A549 (cell line): ENCODE results near the gene ACSL5. TPM values are rescaled to one million over a fixed set of nuclear protein-coding genes. Genes with fewer than 3 reads are reported as not detected.

Experiments
- ATAC-seq, 2 experiments: fragments of 200-7000 bp in 1 of 2; fragments of >200 bp in 1 of 2; cut with Nextera tagmentation in 1 of 2; cut with Tn5 transposase in 1 of 2; 3 replicates each; pipeline versions ENCODE4 v1.8.0 to v1.9.1; 2018 to 2020; ENCODE audit warnings: mild to moderate bottlenecking in 1 of 2, moderate library complexity in 1 of 2
- CTCF ChIA-PET: fragments of 300-600 bp; sonication (Branson Sonifier 250); formaldehyde crosslinking; extraction: SDS; loops from one replicate; lab custom pipeline; 2021; ENCODE audit warnings: antibody characterized with exemption, inconsistent platforms; lab: Yijun Ruan, JAX
- POLR2A ChIA-PET: fragments of 350-600 bp; formaldehyde crosslinking; extraction: SDS; loops from one replicate; lab custom pipeline; 2021; ENCODE audit warnings: antibody characterized with exemption, inconsistent platforms; lab: Yijun Ruan, JAX
- DNase-seq, 2 experiments: peaks; one replicate each; pipeline versions ENCODE4 v3.0.0 to v3.0.0-alpha.2; 2011 to 2016; ENCODE audit warnings: low read depth in 1 of 2, low spot score in 1 of 2
- FAIRE-seq: peaks from 2 replicates; lab custom pipeline; 2011; peaks lifted over from hg19 to GRCh38; lab: Jason Lieb, UNC
- H3K27ac ChIP-seq, 2 experiments: fragments of >200 bp; sonication (Bioruptor Twin); formaldehyde crosslinking; 3 replicates each; pipeline ENCODE4 v1.5.1; 2016 to 2017
- H3K4me1 ChIP-seq: fragments of >200 bp; sonication (Bioruptor Twin); formaldehyde crosslinking; 3 replicates; pipeline ENCODE4 v1.6.1; 2016
- H3K4me2 ChIP-seq: fragments of >200 bp; sonication (Bioruptor Twin); formaldehyde crosslinking; 3 replicates; pipeline ENCODE4 v1.6.1; 2016
- H3K4me3 ChIP-seq: fragments of >200 bp; sonication (Bioruptor Twin); formaldehyde crosslinking; 3 replicates; pipeline ENCODE4 v1.5.1; 2016
- H3K9me3 ChIP-seq: fragments of >200 bp; sonication (Bioruptor Twin); formaldehyde crosslinking; 3 replicates; pipeline ENCODE4 v1.6.1; 2016
- BHLHE40 ChIP-seq: IDR thresholded peaks from 2 replicates; pipeline ENCODE4 v1.6.1; 2012; ENCODE audit warnings: low read depth, low read length, inconsistent platforms
- CEBPB ChIP-seq, 2 experiments: fragments of >200 bp in 1 of 2; sonication (Bioruptor Twin) in 1 of 2; formaldehyde crosslinking in 1 of 2; IDR thresholded peaks; 2 replicates each; pipeline ENCODE4 v1.6.1; 2012 to 2016
- E2F6 ChIP-seq: IDR thresholded peaks from 2 replicates; pipeline ENCODE4 v1.6.1; 2012; ENCODE audit warnings: low read depth, borderline replicate concordance
- EHF ChIP-seq: fragments of 250-450 bp; sonication (Bioruptor Pico); IDR thresholded peaks from 2 replicates; pipeline ENCODE4 v1.5.0; 2020; ENCODE audit warnings: mild to moderate bottlenecking
- EHMT2 ChIP-seq: fragments of 200-600 bp; sonication (generic); IDR thresholded peaks from 2 replicates; pipeline ENCODE4 v1.6.1; 2016; ENCODE audit warnings: antibody characterized with exemption, low read depth, mild to moderate bottlenecking, moderate library complexity
- ELK1 ChIP-seq: fragments of 150-350 bp; IDR thresholded peaks from 2 replicates; pipeline ENCODE4 v1.6.1; 2014; ENCODE audit warnings: low read depth, mild to moderate bottlenecking, low read length
- FOSL2 ChIP-seq, 2 experiments: fragments of 450-650 bp in 1 of 2; fragments of >200 bp in 1 of 2; sonication (Bioruptor Twin) in 1 of 2; formaldehyde crosslinking; IDR thresholded peaks; 2 replicates each; pipeline versions ENCODE4 v1.5.0 to v1.6.1; 2016 to 2020; ENCODE audit warnings: mild to moderate bottlenecking in 1 of 2, moderate library complexity in 1 of 2
- FOXS1 ChIP-seq: fragments of 250-450 bp; sonication (Bioruptor Pico); IDR thresholded peaks from 2 replicates; pipeline ENCODE4 v1.5.0; 2020; ENCODE audit warnings: mild to moderate bottlenecking, moderate library complexity
- GATA3 ChIP-seq: IDR thresholded peaks from 2 replicates; pipeline ENCODE4 v1.6.1; 2012; ENCODE audit warnings: borderline replicate concordance
- HDAC2 ChIP-seq: fragments of 200-600 bp; sonication (generic); IDR thresholded peaks from 2 replicates; pipeline ENCODE4 v1.6.1; 2016
- HMGXB4 ChIP-seq: fragments of 250-450 bp; sonication (Bioruptor Pico); IDR thresholded peaks from 2 replicates; pipeline ENCODE4 v1.5.0; 2021; ENCODE audit warnings: mild to moderate bottlenecking, moderate library complexity, borderline replicate concordance
- HOXB13 ChIP-seq: fragments of 250-450 bp; sonication (Bioruptor Pico); IDR thresholded peaks from 2 replicates; pipeline ENCODE4 v1.5.0; 2020; ENCODE audit warnings: low read depth, mild to moderate bottlenecking, moderate library complexity
- JUNB ChIP-seq: fragments of >200 bp; sonication (Bioruptor Twin); formaldehyde crosslinking; IDR thresholded peaks from 2 replicates; pipeline ENCODE4 v1.6.1; 2016
- KDM1A ChIP-seq: fragments of 200-600 bp; sonication (generic); IDR thresholded peaks from 2 replicates; pipeline ENCODE4 v1.6.1; 2016; ENCODE audit warnings: low read depth, mild to moderate bottlenecking
- MAFK ChIP-seq: fragments of 450-650 bp; IDR thresholded peaks from 2 replicates; pipeline ENCODE4 v1.6.1; 2014; ENCODE audit not compliant: partially characterized antibody
- MAX ChIP-seq: IDR thresholded peaks from 2 replicates; pipeline ENCODE4 v1.6.1; 2012
- MYC ChIP-seq: IDR thresholded peaks from 2 replicates; pipeline ENCODE4 v1.6.1; 2012; ENCODE audit warnings: mild to moderate bottlenecking, inconsistent platforms, low read length, improper control_type of control experiment, borderline replicate concordance
- NPAS2 ChIP-seq: fragments of 250-450 bp; sonication (Bioruptor Pico); IDR thresholded peaks from 2 replicates; pipeline ENCODE4 v1.8.0; 2022; ENCODE audit warnings: mild to moderate bottlenecking, moderate library complexity, borderline replicate concordance
- POLR2AphosphoS2 ChIP-seq: conservative IDR thresholded peaks from 2 replicates; pipeline ENCODE4 v1.6.1; 2012; ENCODE audit warnings: low read length, improper control_type of control experiment, inconsistent platforms
- RAD21 ChIP-seq, 2 experiments: fragments of >200 bp in 1 of 2; sonication (Bioruptor Twin) in 1 of 2; formaldehyde crosslinking in 1 of 2; IDR thresholded peaks in 1 of 2; conservative IDR thresholded peaks in 1 of 2; 2 replicates in 1 of 2; 3 replicates in 1 of 2; pipeline ENCODE4 v1.6.1; 2012 to 2018; ENCODE audit warnings: inconsistent platforms in 1 of 2
- RARB ChIP-seq: fragments of 250-450 bp; sonication (Bioruptor Pico); IDR thresholded peaks from 2 replicates; pipeline ENCODE4 v1.8.0; 2021; ENCODE audit warnings: mild to moderate bottlenecking, moderate library complexity
- RCOR1 ChIP-seq: fragments of 150-350 bp; IDR thresholded peaks from 2 replicates; pipeline ENCODE4 v1.6.1; 2014; ENCODE audit warnings: antibody characterized with exemption, low read length, low read depth
- RFX5 ChIP-seq: fragments of 450-650 bp; IDR thresholded peaks from 2 replicates; pipeline ENCODE4 v1.7.1; 2014; ENCODE audit warnings: antibody characterized with exemption, mild to moderate bottlenecking, moderate library complexity
- RNF2 ChIP-seq: fragments of 200-600 bp; sonication (generic); IDR thresholded peaks from 2 replicates; pipeline ENCODE4 v1.6.1; 2016; ENCODE audit warnings: low read depth, mild to moderate bottlenecking, antibody characterized with exemption, moderate library complexity, borderline replicate concordance
- SMC3 ChIP-seq: fragments of >200 bp; sonication (Bioruptor Twin); formaldehyde crosslinking; IDR thresholded peaks from 3 replicates; pipeline ENCODE4 v1.6.1; 2018; ENCODE audit warnings: inconsistent platforms
- TFCP2L1 ChIP-seq: fragments of 250-450 bp; sonication (Bioruptor Pico); IDR thresholded peaks from 2 replicates; pipeline ENCODE4 v1.5.0; 2021; ENCODE audit warnings: mild to moderate bottlenecking
- ZC3H11A ChIP-seq: fragments of 450-650 bp; IDR thresholded peaks from 2 replicates; pipeline ENCODE4 v1.6.1; 2014; ENCODE audit warnings: antibody characterized with exemption, mild to moderate bottlenecking
- WGBS: methylation state at CpG from one replicate; pipeline ENCODE4 v1.1.6; 2017; ENCODE audit errors: missing lambda C conversion rate; 5-methylcytosine and 5-hydroxymethylcytosine counted together
- polyA plus RNA-seq, 4 experiments: library from polyadenylated mRNA; depleted of rRNA in 3 of 4; stranded (reverse); fragments of >200 nt; fragmentation: RNase III in 1 of 4; extraction: RNeasy Plus Mini Kit Qiagen cat#74134 plus additional on column Dnase treatment in 1 of 4; gene quantifications; 2 replicates in 3 of 4; 3 replicates in 1 of 4; pipeline ENCODE4 v1.2.3, GENCODE V29; 2011 to 2017

The ACSL5 gene
- polyA plus RNA-seq, 2 of the 4 experiments (the other 2 are of a cell fraction) = 0.15 to 0.25 TPM

GRCh38 chr10:112365451-112365850, 8.5 kb upstream of the ACSL5 start:
- Histone ChIP-seq H3K4me3 (no peak overlapping the region), H3K4me2 (no peak overlapping the region), H3K9me3 (no peaks in the 10 kb centered on the region), H3K27ac (no peak overlapping the region), H3K4me1 (peaks cover 6% of the 10 kb centered on the region; the same call in 1 of the 3 replicates)
- ChIA-PET CTCF (interaction anchor here (0.6 to 2.2 kb wide), 3 partner anchors 9 to 47 kb away, joined by 3 to 4 read pairs (median 3); partner anchors contain the start of gene ACSL5), POLR2A (no interaction called here)
- FAIRE-seq (no peak), DNase-seq (no peak), ATAC-seq (no peak)
- WGBS = 64% methylated on average over 6 of the region's 6 CpGs
- no peak for TF ChIP-seq JUNB
- TF ChIP-seq HMGXB4 (CRISPR knock-in tag) = no peak
- no peak for TF ChIP-seq EHF (CRISPR knock-in tag)
- TF ChIP-seq RAD21 (conservative IDR thresholded peaks at IDR 0.05 in 1 of 2, IDR thresholded peaks at IDR 0.05 in 1 of 2) = no peak
- TF ChIP-seq HDAC2 = no peak
- TF ChIP-seq POLR2AphosphoS2 = no peak
- no peak for TF ChIP-seq ELK1
- no peak for TF ChIP-seq MYC
- no peak for TF ChIP-seq NPAS2
- no peak for TF ChIP-seq CEBPB (IDR thresholded peaks at IDR 0.05)
- TF ChIP-seq FOXS1 (CRISPR knock-in tag) = no peak
- TF ChIP-seq SMC3 = no peak
- TF ChIP-seq RCOR1 = no peak

- Histone ChIP-seq H3K9me3 (no peaks in the 10 kb centered on the region), H3K4me2 (no peak overlapping the region), H3K27ac (no peak overlapping the region), H3K4me3 (no peak overlapping the region), H3K4me1 (no peaks in the 10 kb centered on the region)
- no peak for FAIRE-seq
- DNase-seq = no peak
- ChIA-PET CTCF (interaction anchor here (2.2 kb wide), 1 partner anchor 9 kb away, joined by 4 read pairs; no protein-coding TSS in a partner anchor), POLR2A (no interaction called here)
- WGBS = 44% methylated on average over 3 of the region's 3 CpGs
- TF ChIP-seq MAFK = no peak
- TF ChIP-seq HOXB13 = no peak
- no peak for TF ChIP-seq BHLHE40
- no peak for TF ChIP-seq RFX5
- TF ChIP-seq RARB (CRISPR knock-in tag) = no peak
- no peak for TF ChIP-seq E2F6
- no peak for TF ChIP-seq GATA3
- no peak; a peak in 1 of 6 replicates for ATAC-seq
Measured at GRCh38 chr10:112366992-112367391, 6.9 kb upstream of the ACSL5 start.

GRCh38 chr10:112367516-112367915, 6.4 kb upstream of the ACSL5 start:
- ChIA-PET CTCF (no interaction called here), POLR2A (no interaction called here)
- ATAC-seq (no peak; a peak in 1 of 6 replicates), DNase-seq (no peak), FAIRE-seq (no peak)
- Histone ChIP-seq H3K27ac (no peak overlapping the region), H3K9me3 (no peaks in the 10 kb centered on the region), H3K4me2 (no peak overlapping the region), H3K4me3 (no peak overlapping the region), H3K4me1 (no peaks in the 10 kb centered on the region)
- 85% methylated on average over 4 of the region's 4 CpGs for WGBS
- TF ChIP-seq FOSL2 (IDR thresholded peaks at IDR 0.05) (no peak), FOSL2 (CRISPR knock-in tag; IDR thresholded peaks at IDR 0.05) (no peak), ZC3H11A (no peak), RNF2 (no peak), EHMT2 (no peak), MAX (no peak), KDM1A (no peak), TFCP2L1 (CRISPR knock-in tag) (no peak), SMC3 (no peak), FOXS1 (CRISPR knock-in tag) (no peak)
